HG02588 (cell line): ENCODE results near the gene CISTR.

Experiments used
- ATAC-seq: cut with Tn5 transposase; IDR thresholded peaks from one replicate; pipeline ENCODE4 v1.9.1; 2021; ENCODE audit warnings: mild to moderate bottlenecking, moderate library complexity; ENCODE audit not compliant: unreplicated experiment

Gene CISTR

GRCh38 chr12:53744130-53744441 lies 7.7 kb downstream of the CISTR start:
- no peak for ATAC-seq

GRCh38 chr12:53743266-53744129 lies 8.3 kb downstream of the CISTR start:
- ATAC-seq: no peak

- ATAC-seq: no peak
Measured at GRCh38 chr12:53740130-53740491, 11.7 kb downstream of the CISTR start.

- no peak for ATAC-seq
Measured at GRCh38 chr12:53739214-53740129, 12.3 kb downstream of the CISTR start.

- no peak for ATAC-seq
Measured at GRCh38 chr12:53738406-53739213, 13.2 kb downstream of the CISTR start.

GRCh38 chr12:53737951-53738405 lies 13.8 kb downstream of the CISTR start:
- ATAC-seq: no peak

GRCh38 chr12:53737093-53737808 lies 14.5 kb downstream of the CISTR start:
- ATAC-seq: no peak

GRCh38 chr12:53736592-53736991 lies 15.2 kb downstream of the CISTR start:
- ATAC-seq: no peak

GRCh38 chr12:53735556-53735955 lies 16.2 kb downstream of the CISTR start:
- ATAC-seq: no peak

- ATAC-seq: no peak
Measured at GRCh38 chr12:53734425-53734824, 17.4 kb downstream of the CISTR start.

- ATAC-seq: no peak
Measured at GRCh38 chr12:53733807-53734200, 18.0 kb downstream of the CISTR start.

GRCh38 chr12:53733051-53733806 lies 18.6 kb downstream of the CISTR start:
- ATAC-seq: no peak

- ATAC-seq: no peak
Measured at GRCh38 chr12:53729644-53730043, 22.1 kb downstream of the CISTR start.

GRCh38 chr12:53728206-53728605 lies 23.6 kb downstream of the CISTR start:
- no peak for ATAC-seq

- peak; percentile 99 for ATAC-seq
Measured at GRCh38 chr12:53727310-53728041, 24.3 kb downstream of the CISTR start, which contains the start of gene CALCOCO1. Gene CALCOCO1, minus strand, starts transcription at chr12:53727452. Its CDS starts 2,210 bp downstream, at chr12:53725242.

- ATAC-seq: no peak
Measured at GRCh38 chr12:53726946-53727309, 24.9 kb downstream of the CISTR start.

GRCh38 chr12:53726341-53726740 lies 25.4 kb downstream of the CISTR start:
- no peak for ATAC-seq

GRCh38 chr12:53725824-53726223 lies 26.0 kb downstream of the CISTR start:
- ATAC-seq: no peak

GRCh38 chr12:53722450-53723041 lies 29.2 kb downstream of the CISTR start:
- no peak for ATAC-seq
